ENCODE measurements around the gene HTD2. TPM values are rescaled to one million over a fixed set of nuclear protein-coding genes. Genes with fewer than 3 reads are reported as not detected.

The HTD2 gene
- total and polyA plus RNA-seq, 2 donors (not counting 1 experiment from before 2014, with no cell fraction given), result 4.2 to 8.8 TPM

GRCh38 chr3:58260733-58261132 is 45.6 kb upstream of the HTD2 start:
- Histone ChIP-seq H2AFZ (ENCODE audit: insufficient read depth, low read depth, low read length, poor library complexity, severe bottlenecking) (no peak overlapping the region), H3K27ac (ENCODE audit: low read length in 2 of 2) (no peak overlapping the region), H3K4me1 (ENCODE audit: control insufficient read depth in 2 of 2, insufficient read depth in 2 of 2, low read length in 2 of 2) (no peaks in the 10 kb centered on the region), H3K36me3 (replicated peaks in 1 of 2; ENCODE audit: control extremely low read depth in 1 of 2, control insufficient read depth in 1 of 2, extremely low read depth in 1 of 2, insufficient read depth in 2 of 2, low read length in 1 of 2) (peaks cover 1 to 29% of the 10 kb centered on the region in 2 experiments), H3K79me2 (ENCODE audit: control insufficient read depth, insufficient read depth, low read length) (peaks cover 11% of the 10 kb centered on the region), H3K27me3 (replicated peaks in 1 of 4; ENCODE audit: control extremely low read depth in 1 of 4, control insufficient read depth in 3 of 4, insufficient read depth in 4 of 4, low read length in 3 of 4) (no peaks in the 10 kb centered on the region), H3K4me2 (replicated peaks; ENCODE audit: low read depth, low read length, poor library complexity, severe bottlenecking) (no peak overlapping the region), H4K20me1 (ENCODE audit: control insufficient read depth, insufficient read depth, low read length, poor library complexity, severe bottlenecking) (no peaks in the 10 kb centered on the region), H3K9ac (ENCODE audit: low read length) (no peak overlapping the region), H3K4me3 (ENCODE audit: control extremely low read depth in 1 of 5, extremely low read depth in 1 of 5, insufficient read depth in 1 of 5, low read depth in 2 of 5, low read length in 4 of 5) (no peak overlapping the region), H3K9me3 (ENCODE audit: control extremely low read depth in 1 of 3, control insufficient read depth in 2 of 3, insufficient read depth in 1 of 3, low read length in 2 of 3) (no peaks in the 10 kb centered on the region)
- 100% methylated on average over 6 of the region's 6 CpGs for WGBS (ENCODE audit: insufficient coverage)
- ATAC-seq (ENCODE audit: low read depth) (no peak), DNase-seq (no peak)
- POLR2A ChIA-PET, result no interaction called here
- CTCF ChIA-PET, result interaction anchor here (0.9 kb wide), 1 partner anchor 44 kb away, joined by 3 read pairs; no protein-coding TSS in a partner anchor
- no peak for TF ChIP-seq EZH2 (IDR thresholded peaks at IDR 0.05; ENCODE audit: borderline replicate concordance, insufficient read depth, low read depth, low read length, poor library complexity, severe bottlenecking)
- no peak for TF ChIP-seq CTCF (IDR thresholded peaks at IDR 0.05)
- Mint-ChIP-seq H3K27ac (no peak overlapping the region), H3K9me3 (ENCODE audit: insufficient read depth) (no peaks in the 10 kb centered on the region), H3K4me1 (no peaks in the 10 kb centered on the region), H3K4me3 (no peak overlapping the region), H3K27me3 (no peaks in the 10 kb centered on the region)
- intact Hi-C loops (cut with micrococcal nuclease), result no loop called here

DNA sequence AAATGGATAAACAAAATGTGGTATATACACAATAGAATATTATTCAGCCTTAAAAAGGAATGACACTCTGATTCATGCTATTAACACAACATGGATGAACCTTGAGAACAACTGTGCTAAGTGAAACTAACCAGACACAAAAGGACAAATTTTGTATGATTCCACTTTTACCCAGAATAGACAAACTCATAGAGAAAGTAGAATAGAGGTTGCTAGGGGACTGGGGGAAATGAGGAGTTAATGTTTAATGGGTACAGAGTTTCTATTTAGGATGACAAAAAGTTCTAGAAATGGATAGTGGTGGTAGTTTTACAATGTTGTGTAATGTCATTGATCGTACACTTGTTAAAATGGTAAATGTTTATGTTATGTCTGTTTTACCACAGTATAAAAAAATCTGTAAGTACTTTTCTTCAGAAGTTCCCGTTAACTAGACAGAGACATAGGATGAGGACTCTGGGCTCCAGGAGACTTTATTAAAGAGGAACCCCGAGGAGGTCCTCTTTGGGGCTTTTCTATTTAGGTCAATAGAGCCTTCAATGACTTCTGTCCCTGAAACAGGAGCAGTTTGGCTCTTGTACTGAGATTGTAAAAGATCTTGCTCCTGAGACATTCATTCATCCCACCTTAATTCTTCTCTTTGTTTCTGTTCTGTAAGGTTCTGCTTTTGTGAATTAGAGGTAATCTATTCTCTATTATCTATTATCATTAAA is 44.2 kb upstream of the HTD2 start:
- no peak overlapping the region for H3K4me2 ChIP-seq (replicated peaks; ENCODE audit: low read depth, low read length, poor library complexity, severe bottlenecking)
- intact Hi-C loops (cut with micrococcal nuclease), result no loop called here
- ATAC-seq (ENCODE audit: low read depth) (no peak), DNase-seq (no peak)
- Mint-ChIP-seq H3K9me3 (ENCODE audit: insufficient read depth) (no peaks in the 10 kb centered on the region), H3K27me3 (no peaks in the 10 kb centered on the region), H3K4me3 (no peak overlapping the region), H3K27ac (no peak overlapping the region), H3K4me1 (no peaks in the 10 kb centered on the region)
- ChIA-PET CTCF (no interaction called here), POLR2A (no interaction called here)
- peaks cover 3% of the 10 kb centered on the region for H3K79me2 ChIP-seq (ENCODE audit: control insufficient read depth, insufficient read depth, low read length)
- H3K4me3 ChIP-seq (ENCODE audit: control extremely low read depth in 1 of 5, extremely low read depth in 1 of 5, insufficient read depth in 1 of 5, low read depth in 2 of 5, low read length in 4 of 5), result no peak overlapping the region
- H4K20me1 ChIP-seq (ENCODE audit: control insufficient read depth, insufficient read depth, low read length, poor library complexity, severe bottlenecking), result no peaks in the 10 kb centered on the region
- no peaks in the 10 kb centered on the region for H3K27me3 ChIP-seq (replicated peaks in 1 of 4; ENCODE audit: control extremely low read depth in 1 of 4, control insufficient read depth in 3 of 4, insufficient read depth in 4 of 4, low read length in 3 of 4)
- WGBS (ENCODE audit: insufficient coverage), result 67% methylated on average over 1 of the region's 3 CpGs
- H3K36me3 ChIP-seq (replicated peaks in 1 of 2; ENCODE audit: control extremely low read depth in 1 of 2, control insufficient read depth in 1 of 2, extremely low read depth in 1 of 2, insufficient read depth in 2 of 2, low read length in 1 of 2), result peaks cover 1 to 35% of the 10 kb centered on the region in 2 experiments
- H3K27ac ChIP-seq (ENCODE audit: low read length in 2 of 2), result no peak overlapping the region
- no peaks in the 10 kb centered on the region for H3K4me1 ChIP-seq (ENCODE audit: control insufficient read depth in 2 of 2, insufficient read depth in 2 of 2, low read length in 2 of 2)
- H3K9ac ChIP-seq (ENCODE audit: low read length), result no peak overlapping the region
- TF ChIP-seq CTCF (IDR thresholded peaks at IDR 0.05) (no peak), EZH2 (IDR thresholded peaks at IDR 0.05; ENCODE audit: borderline replicate concordance, insufficient read depth, low read depth, low read length, poor library complexity, severe bottlenecking) (no peak)
- H3K9me3 ChIP-seq (ENCODE audit: control extremely low read depth in 1 of 3, control insufficient read depth in 2 of 3, insufficient read depth in 1 of 3, low read length in 2 of 3), result no peaks in the 10 kb centered on the region
- no peak overlapping the region for H2AFZ ChIP-seq (ENCODE audit: insufficient read depth, low read depth, low read length, poor library complexity, severe bottlenecking)

Data from B cell (primary cell).